ENCODE data around the gene MEGF11. TPM values are rescaled to one million over a fixed set of nuclear protein-coding genes. Genes with fewer than 3 reads are reported as not detected.

MEGF11 gene
- 0.17 to 0.76 TPM (median 0.30 TPM) in 5 replicates for total RNA-seq (2022; extraction: Qiagen RNA extraction)

GRCh38 chr15:66253418-66254088 is at the start of gene MEGF11:
TSS of gene MEGF11 (minus strand) at chr15:66253750. CDS start at chr15:66128403, 125,347 bp downstream.

GRCh38 chr15:66293419-66294156 is 40.0 kb upstream of the MEGF11 start, which contains the start of gene DIS3L:
TSS of gene DIS3L (plus strand) at chr15:66293568. CDS start at chr15:66293597, 29 bp downstream.

GRCh38 chr15:65869126-65869953 is 384.2 kb downstream of the MEGF11 start, which contains the start of gene RAB11A:
TSS of gene RAB11A (plus strand) at chr15:65869491. CDS start at chr15:65869586, 95 bp downstream.

Other genes starting within 250 kb of the MEGF11 start
- 27.1 to 40.4 TPM (median 33.5 TPM) in 5 replicates for gene DIS3L, start 39.8 kb upstream of the MEGF11 start, total RNA-seq (2022; extraction: Qiagen RNA extraction)
- gene TIPIN, start 102.9 kb upstream of the MEGF11 start, total RNA-seq (2022; extraction: Qiagen RNA extraction), result 21.1 to 25.6 TPM (median 25.0 TPM) in 5 replicates
- 96.1 to 133 TPM (median 121 TPM) in 5 replicates for gene MAP2K1, start 133.2 kb upstream of the MEGF11 start, total RNA-seq (2022; extraction: Qiagen RNA extraction)
- 45.5 to 63.4 TPM (median 47.7 TPM) in 5 replicates for gene SNAPC5, start 244.0 kb upstream of the MEGF11 start, total RNA-seq (2022; extraction: Qiagen RNA extraction)

Measured in A549 treated with Hydrocortisone at 1 μM for 4 hours (cell line).